Left lung (tissue), 10 donors: ENCODE data around the gene MPP2. TPM values are rescaled to one million over a fixed set of nuclear protein-coding genes. Genes with fewer than 3 reads are reported as not detected.

Experiments
- ATAC-seq: fragments of 200-7000 bp; cut with Tn5 transposase; one replicate; pipeline ENCODE4 v1.9.1; 2020; ENCODE audit warnings: moderate library complexity
- DNase-seq, 4 donors: peaks; one replicate each; pipeline ENCODE4 v3.0.0-alpha.2; 2013 to 2020
- H3K27ac ChIP-seq, 2 donors: fragments of 200-600 bp; sonication (generic) in 1 of 2; one replicate each; pipeline versions ENCODE4 v1.5.0 to v1.8.0; 2020 to 2021
- H3K27me3 ChIP-seq, 2 donors: fragments of 200-600 bp; sonication (generic) in 1 of 2; one replicate each; pipeline versions ENCODE4 v1.5.0 to v1.8.0; 2020 to 2021
- H3K36me3 ChIP-seq, 2 donors: fragments of 200-600 bp; sonication (generic) in 1 of 2; one replicate each; pipeline versions ENCODE4 v1.5.0 to v1.8.0; 2020 to 2021
- H3K4me1 ChIP-seq, 2 donors: fragments of 200-600 bp; one replicate each; pipeline ENCODE4 v1.8.0; 2021
- H3K4me3 ChIP-seq, 2 donors: fragments of 200-600 bp; sonication (generic) in 1 of 2; one replicate each; pipeline versions ENCODE4 v1.5.0 to v1.8.0; 2020 to 2021; ENCODE audit warnings: mild to moderate bottlenecking in 1 of 2
- H3K9me3 ChIP-seq, 2 donors: fragments of 200-600 bp; sonication (generic) in 1 of 2; one replicate each; pipeline versions ENCODE4 v1.5.0 to v1.8.0; 2020 to 2021
- CTCF ChIP-seq, 2 donors: fragments of 200-600 bp; sonication (generic) in 1 of 2; IDR thresholded peaks; one replicate each; pipeline versions ENCODE4 v1.5.0 to v1.8.0; 2021; ENCODE audit warnings: antibody characterized with exemption in 2 of 2
- intact Hi-C, 2 donors: fragments of 100-400 bp; cut with DNase I; formaldehyde crosslinking; loops; one replicate each; pipeline versions ENCODE4 v1.11.2 to v1.14.2; 2022
- polyA plus RNA-seq, 6 donors: library from polyadenylated mRNA; unstranded; fragments of 120-200 nt; gene quantifications; one replicate each; pipeline ENCODE4 v1.2.1, GENCODE V29; 2013; ENCODE audit not compliant: insufficient read length in 6 of 6
- total RNA-seq, 2 donors: library from RNA; stranded (reverse); fragmentation: NEBNext Ultra II Directional; extraction: Animal tissue kit (Norgen Biotek cat#: 25700); gene quantifications; one replicate each; pipeline ENCODE4 v1.2.1, GENCODE V29; 2021
- donor health status: DM: no; HTN: yes; CAD: no.
- donor health status: DM: no; HTN: no; CAD: no.

MPP2 gene
- total and polyA plus RNA-seq, 8 donors: 1.5 to 4.9 (median 4.5) TPM

DNA sequence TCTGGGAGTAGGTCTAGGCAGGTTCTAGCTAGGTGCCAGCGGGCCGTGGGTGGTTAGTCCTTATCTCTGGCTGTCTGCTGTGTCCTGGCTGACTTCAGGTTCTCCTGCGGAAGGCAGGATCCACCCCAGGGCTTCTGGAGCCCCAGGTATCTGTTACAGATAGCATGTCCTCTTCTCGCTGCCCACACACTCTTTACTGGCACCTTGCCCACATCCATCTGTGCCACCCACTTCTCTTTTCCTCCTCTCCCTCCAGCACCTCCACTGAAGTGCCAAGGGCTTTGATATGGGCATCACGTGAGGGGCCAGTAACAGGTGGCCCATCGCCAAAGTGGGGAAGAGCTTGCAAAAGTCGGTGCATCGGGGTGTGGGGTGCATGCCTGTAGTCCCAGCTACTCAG is 4.6 kb upstream of the MPP2 start:
- Histone ChIP-seq H3K4me3 (no peak overlapping the region), H3K36me3 (no peaks in the 10 kb centered on the region), H3K9me3 (no peaks in the 10 kb centered on the region), H3K27ac (no peak overlapping the region), H3K27me3 (peaks cover 19 to 57% of the 10 kb centered on the region in 2 donors), H3K4me1 (peaks cover 0 to 16% of the 10 kb centered on the region in 2 donors)
- no peak for ATAC-seq
- no peak for DNase-seq
- TF ChIP-seq CTCF (IDR thresholded peaks at IDR 0.05): no peak
- intact Hi-C loops: no loop called here

DNA sequence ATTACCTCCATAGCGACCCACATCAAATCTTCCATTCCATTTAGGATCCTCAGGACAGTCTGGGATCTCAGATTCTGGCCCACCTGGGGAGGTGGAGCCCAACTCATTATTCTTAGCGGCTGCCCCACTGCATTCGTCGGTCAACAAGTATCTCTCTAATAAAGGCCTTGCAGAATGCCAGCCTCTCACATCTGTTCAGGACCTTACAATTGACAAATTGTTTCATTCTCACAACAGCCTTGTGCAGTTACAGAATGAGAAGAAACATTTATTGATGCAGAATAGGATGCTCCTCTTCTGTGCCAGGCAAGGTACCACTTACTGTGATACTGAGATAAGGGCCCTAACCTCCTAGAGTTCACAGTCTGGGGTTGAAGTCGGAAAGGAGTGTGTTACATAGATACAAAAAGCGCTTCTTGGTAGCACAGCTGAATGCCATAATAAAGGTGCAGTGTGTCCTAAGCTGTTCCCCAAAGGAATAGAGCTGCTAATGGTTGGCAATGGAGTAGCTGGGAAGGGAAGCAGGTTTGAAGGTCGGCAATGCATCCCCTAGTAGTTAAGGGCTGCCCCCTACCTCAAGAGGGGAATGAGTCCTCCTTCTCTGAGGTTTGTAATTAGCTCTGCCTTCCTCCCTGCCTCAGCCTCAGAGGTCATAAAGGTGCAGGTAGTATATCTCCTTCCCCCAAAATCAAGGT is 2.3 kb upstream of the MPP2 start:
- Histone ChIP-seq H3K9me3 (no peaks in the 10 kb centered on the region), H3K4me1 (peaks cover 6 to 27% of the 10 kb centered on the region in 2 donors), H3K4me3 (no peak overlapping the region), H3K27ac (no peak overlapping the region), H3K36me3 (no peaks in the 10 kb centered on the region), H3K27me3 (peaks cover 39 to 67% of the 10 kb centered on the region in 2 donors)
- no peak for TF ChIP-seq CTCF (IDR thresholded peaks at IDR 0.05)
- DNase-seq (no peak), ATAC-seq (no peak)
- intact Hi-C loops: no loop called here

- no peak for TF ChIP-seq CTCF (IDR thresholded peaks at IDR 0.05)
- DNase-seq (peak in 2 of 4 donors; percentile 57 to 70), ATAC-seq (peak; percentile 64)
- intact Hi-C loops: no loop called here
- H3K4me3 ChIP-seq: peak overlapping the region; percentile 31 to 34
- no peaks in the 10 kb centered on the region for H3K36me3 ChIP-seq
- H3K9me3 ChIP-seq: no peaks in the 10 kb centered on the region
- peaks cover 39 to 76% of the 10 kb centered on the region in 2 donors for H3K27me3 ChIP-seq
- no peak overlapping the region for H3K27ac ChIP-seq
- H3K4me1 ChIP-seq: peaks cover 6 to 27% of the 10 kb centered on the region in 2 donors
These were observed 824 bp upstream of the MPP2 start for GRCh38 chr17:43907998-43908721.

DNA sequence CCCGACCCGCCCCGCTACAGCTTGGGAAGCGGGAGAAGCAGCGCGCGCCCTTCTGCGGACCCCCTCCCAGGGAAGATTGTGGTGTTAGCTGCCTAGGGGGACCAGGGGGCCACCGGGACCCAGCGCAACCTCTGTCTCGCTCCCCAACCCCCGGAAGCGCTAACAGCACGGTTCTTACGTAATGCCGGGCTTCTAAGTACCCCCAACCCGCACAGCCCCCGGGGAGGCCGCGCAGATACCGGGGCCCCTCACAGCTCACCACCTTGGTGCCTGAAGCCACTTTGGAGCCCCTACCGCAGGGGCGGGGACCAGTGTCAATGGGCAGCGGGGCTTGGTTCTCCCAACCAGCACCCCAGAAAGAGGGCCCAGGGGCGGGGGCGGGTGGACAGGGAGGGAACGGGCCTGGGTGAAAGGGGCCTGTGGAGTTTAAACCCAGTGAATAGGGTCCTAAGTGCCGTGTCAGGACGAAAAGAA is 348 bp downstream of the MPP2 start:
- intact Hi-C loops: no loop called here
- H3K27me3 ChIP-seq: peaks cover 39 to 85% of the 10 kb centered on the region in 2 donors
- no peak for TF ChIP-seq CTCF (IDR thresholded peaks at IDR 0.05)
- DNase-seq (no peak), ATAC-seq (peak; percentile 2)
- peak overlapping the region in 1 of 2 donors; percentile 23 for H3K27ac ChIP-seq
- H3K4me3 ChIP-seq: peak overlapping the region; percentile 31 to 34
- H3K36me3 ChIP-seq: no peaks in the 10 kb centered on the region
- no peaks in the 10 kb centered on the region for H3K9me3 ChIP-seq
- peaks cover 6 to 27% of the 10 kb centered on the region in 2 donors for H3K4me1 ChIP-seq
